Fibroblast of lung (primary cell): ENCODE data around the gene GFPT2. TPM values are rescaled to one million over a fixed set of nuclear protein-coding genes. Genes with fewer than 3 reads are reported as not detected.

Experiments
- DNase-seq, 2 donors: peaks; one replicate each; pipeline versions ENCODE4 v3.0.0 to v3.0.0-alpha.2; 2010; ENCODE audit warnings: low read depth in 2 of 2
- H2AFZ ChIP-seq: 2 replicates; pipeline ENCODE4 v1.5.1; 2012; ENCODE audit warnings: low read length, control low read depth, inconsistent platforms
- H3K27ac ChIP-seq: 2 replicates; pipeline ENCODE4 v1.5.1; 2011; ENCODE audit warnings: low read length, control low read depth; ENCODE audit not compliant: insufficient read depth
- H3K27me3 ChIP-seq: 2 replicates; pipeline ENCODE4 v1.5.1; 2011; ENCODE audit warnings: mild to moderate bottlenecking, low read length; ENCODE audit not compliant: control insufficient read depth, insufficient read depth
- H3K36me3 ChIP-seq: 2 replicates; pipeline ENCODE4 v1.5.1; 2011; ENCODE audit warnings: low read length; ENCODE audit not compliant: control insufficient read depth, insufficient read depth
- H3K4me1 ChIP-seq: 2 replicates; pipeline ENCODE4 v1.5.1; 2011; ENCODE audit warnings: low read length; ENCODE audit not compliant: control insufficient read depth, insufficient read depth; ENCODE audit errors: extremely low read depth
- H3K4me2 ChIP-seq: 2 replicates; pipeline ENCODE4 v1.5.1; 2011; ENCODE audit warnings: low read length, control low read depth; ENCODE audit not compliant: insufficient read depth; ENCODE audit errors: extremely low read depth
- H3K4me3 ChIP-seq, 4 experiments: fragments of 200-600 bp in 1 of 4; sonication (generic) in 1 of 4; replicated peaks in 1 of 4; 2 replicates each; pipeline ENCODE4 v1.5.1; 2011 to 2016; ENCODE audit warnings: low read length in 4 of 4, low read depth in 3 of 4, mild to moderate bottlenecking in 3 of 4, control low read depth in 2 of 4, inconsistent platforms in 1 of 4, mixed read lengths in 1 of 4; ENCODE audit not compliant: insufficient read depth in 1 of 4; ENCODE audit errors: control extremely low read depth in 1 of 4
- H3K79me2 ChIP-seq: 2 replicates; pipeline ENCODE4 v1.5.1; 2012; ENCODE audit warnings: mild to moderate bottlenecking, low read length, inconsistent platforms; ENCODE audit not compliant: control insufficient read depth, insufficient read depth
- H3K9ac ChIP-seq: 2 replicates; pipeline ENCODE4 v1.5.1; 2011; ENCODE audit warnings: mild to moderate bottlenecking, low read length, control low read depth; ENCODE audit not compliant: insufficient read depth
- H3K9me3 ChIP-seq: 2 replicates; pipeline ENCODE4 v1.5.1; 2012; ENCODE audit warnings: low read depth, low read length; ENCODE audit not compliant: control insufficient read depth, insufficient read depth
- H4K20me1 ChIP-seq: 2 replicates; pipeline ENCODE4 v1.5.1; 2011; ENCODE audit warnings: low read length; ENCODE audit not compliant: control insufficient read depth, insufficient read depth; ENCODE audit errors: extremely low read depth
- EZH2 ChIP-seq: IDR thresholded peaks from 2 replicates; pipeline ENCODE4 v1.5.1; 2012; ENCODE audit warnings: low read length, control low read depth, mild to moderate bottlenecking; ENCODE audit errors: missing control alignments
- polyA plus RNA-seq, 2 donors: library from polyadenylated mRNA; depleted of rRNA in 1 of 2; stranded (reverse) in 1 of 2; unstranded in 1 of 2; fragments of >200 nt; gene quantifications; 2 replicates each; pipeline ENCODE4 v1.2.1, GENCODE V29; 2011 to 2012; ENCODE audit warnings: missing spikeins in 1 of 2
- total RNA-seq: library from RNA; depleted of rRNA; stranded (reverse); fragments of >200 nt; gene quantifications from 2 replicates; pipeline ENCODE4 v1.2.1, GENCODE V29; 2014
- TF ChIP-seq, protein P1 (sequence below), 2 donors: IDR thresholded peaks in 1 of 2; conservative IDR thresholded peaks in 1 of 2; 1 replicate in 1 of 2; 2 replicates in 1 of 2; pipeline ENCODE4 v1.5.1; 2011 to 2012; ENCODE audit warnings: low read length in 2 of 2, control low read depth in 1 of 2, inconsistent platforms in 1 of 2, low read depth in 1 of 2, mild to moderate bottlenecking in 1 of 2

GFPT2 gene
- total and polyA plus RNA-seq, 2 donors (not counting 1 experiment from before 2014, with no cell fraction given), result 6.1 to 19.3 TPM

GRCh38 chr5:180350296-180350695 is 2.8 kb downstream of the GFPT2 start:
- Histone ChIP-seq H3K9me3 (no peaks in the 10 kb centered on the region), H4K20me1 (no peaks in the 10 kb centered on the region), H3K27ac (no peak overlapping the region), H3K36me3 (no peaks in the 10 kb centered on the region), H3K9ac (no peak overlapping the region), H3K27me3 (peaks cover 6% of the 10 kb centered on the region), H3K4me1 (no peaks in the 10 kb centered on the region), H3K79me2 (peaks cover 3% of the 10 kb centered on the region), H3K4me3 (no peak overlapping the region), H3K4me2 (no peak overlapping the region), H2AFZ (no peak overlapping the region)
- no peak for DNase-seq
- no peak for TF ChIP-seq EZH2
- TF ChIP-seq, protein P1, sequence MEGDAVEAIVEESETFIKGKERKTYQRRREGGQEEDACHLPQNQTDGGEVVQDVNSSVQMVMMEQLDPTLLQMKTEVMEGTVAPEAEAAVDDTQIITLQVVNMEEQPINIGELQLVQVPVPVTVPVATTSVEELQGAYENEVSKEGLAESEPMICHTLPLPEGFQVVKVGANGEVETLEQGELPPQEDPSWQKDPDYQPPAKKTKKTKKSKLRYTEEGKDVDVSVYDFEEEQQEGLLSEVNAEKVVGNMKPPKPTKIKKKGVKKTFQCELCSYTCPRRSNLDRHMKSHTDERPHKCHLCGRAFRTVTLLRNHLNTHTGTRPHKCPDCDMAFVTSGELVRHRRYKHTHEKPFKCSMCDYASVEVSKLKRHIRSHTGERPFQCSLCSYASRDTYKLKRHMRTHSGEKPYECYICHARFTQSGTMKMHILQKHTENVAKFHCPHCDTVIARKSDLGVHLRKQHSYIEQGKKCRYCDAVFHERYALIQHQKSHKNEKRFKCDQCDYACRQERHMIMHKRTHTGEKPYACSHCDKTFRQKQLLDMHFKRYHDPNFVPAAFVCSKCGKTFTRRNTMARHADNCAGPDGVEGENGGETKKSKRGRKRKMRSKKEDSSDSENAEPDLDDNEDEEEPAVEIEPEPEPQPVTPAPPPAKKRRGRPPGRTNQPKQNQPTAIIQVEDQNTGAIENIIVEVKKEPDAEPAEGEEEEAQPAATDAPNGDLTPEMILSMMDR (conservative IDR thresholded peaks at IDR 0.05 in 1 of 2, IDR thresholded peaks at IDR 0.05 in 1 of 2; ENCODE audit: low read depth in 1 of 2, low read length in 2 of 2), result no peak

DNA sequence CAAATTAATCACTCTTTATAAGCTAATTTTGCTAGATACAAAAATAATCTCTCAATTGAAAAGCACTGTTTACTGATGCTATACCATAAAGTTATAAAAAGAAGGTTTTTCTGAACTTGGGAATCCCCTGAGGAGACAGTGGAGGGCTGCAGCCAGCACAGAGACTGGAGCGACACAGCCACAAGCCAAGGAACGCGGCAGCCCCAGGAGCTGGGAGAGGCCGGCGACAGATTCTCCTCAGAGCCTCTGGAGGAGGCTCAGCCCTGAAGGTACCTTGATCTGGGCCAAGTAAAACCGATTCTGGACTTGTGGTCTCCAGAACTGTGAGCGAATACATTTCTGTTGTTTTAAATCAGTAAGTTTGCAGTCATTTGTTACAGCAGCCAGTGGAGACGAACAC is 3.7 kb downstream of the GFPT2 start:
- H3K9ac ChIP-seq, result no peak overlapping the region
- H3K4me1 ChIP-seq, result no peaks in the 10 kb centered on the region
- TF ChIP-seq, protein P1 (conservative IDR thresholded peaks at IDR 0.05 in 1 of 2, IDR thresholded peaks at IDR 0.05 in 1 of 2; ENCODE audit: low read depth in 1 of 2, low read length in 2 of 2), result no peak
- TF ChIP-seq EZH2, result no peak
- peaks cover 2% of the 10 kb centered on the region for H4K20me1 ChIP-seq
- no peak overlapping the region for H3K27ac ChIP-seq
- H3K36me3 ChIP-seq, result no peaks in the 10 kb centered on the region
- no peaks in the 10 kb centered on the region for H3K9me3 ChIP-seq
- H3K4me2 ChIP-seq, result no peak overlapping the region
- H3K4me3 ChIP-seq, result no peak overlapping the region
- H3K79me2 ChIP-seq, result peaks cover 3% of the 10 kb centered on the region
- no peak for DNase-seq
- H2AFZ ChIP-seq, result no peak overlapping the region
- H3K27me3 ChIP-seq, result peaks cover 3% of the 10 kb centered on the region

DNA sequence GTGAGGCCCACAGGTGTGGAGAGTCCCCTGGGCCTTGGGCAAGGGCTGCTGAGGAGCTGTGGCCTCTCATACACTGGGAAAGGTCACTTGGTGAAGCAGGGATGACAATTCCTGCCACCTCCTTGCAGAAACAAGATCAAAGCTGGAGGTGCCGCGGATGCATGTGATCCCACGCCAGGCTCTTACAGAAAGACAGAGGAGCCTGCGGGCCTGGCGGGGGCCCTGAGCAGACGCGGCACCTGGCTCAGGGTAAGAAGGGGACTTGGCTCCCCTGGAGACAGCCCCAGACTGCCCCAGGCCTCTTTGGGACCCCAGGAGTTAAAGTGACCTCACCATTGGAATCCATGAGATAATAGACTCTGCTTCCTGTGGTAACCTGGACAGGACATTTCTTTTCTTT is 4.8 kb downstream of the GFPT2 start:
- H4K20me1 ChIP-seq, result peaks cover 2% of the 10 kb centered on the region

More for the DNA sequence above, 4.8 kb downstream of the GFPT2 start:
- Histone ChIP-seq H3K9ac (no peak overlapping the region), H3K27me3 (peaks cover 3% of the 10 kb centered on the region), H3K4me3 (no peak overlapping the region), H3K4me1 (peaks cover 2% of the 10 kb centered on the region), H3K9me3 (no peaks in the 10 kb centered on the region), H3K79me2 (peaks cover 3% of the 10 kb centered on the region), H3K36me3 (no peaks in the 10 kb centered on the region), H3K27ac (no peak overlapping the region), H3K4me2 (no peak overlapping the region), H2AFZ (no peak overlapping the region)
- TF ChIP-seq EZH2, result no peak
- TF ChIP-seq, protein P1 (conservative IDR thresholded peaks at IDR 0.05 in 1 of 2, IDR thresholded peaks at IDR 0.05 in 1 of 2; ENCODE audit: low read depth in 1 of 2, low read length in 2 of 2), result no peak
- DNase-seq, result no peak
